Fibroblast of mammary gland (primary cell): ENCODE data around the gene YAP1.
A peak's percentile ranks its signal among the peaks of the same experiment; 100 is the strongest.

Experiments
- DNase-seq: peaks from one replicate; pipeline ENCODE4 v3.0.0-alpha.2; 2010; ENCODE audit warnings: low read depth
- H3K4me3 ChIP-seq: 2 replicates; pipeline ENCODE4 v1.5.1; 2011; ENCODE audit warnings: low read depth, mild to moderate bottlenecking, low read length, moderate library complexity; ENCODE audit not compliant: control insufficient read depth
- CTCF ChIP-seq: conservative IDR thresholded peaks from 2 replicates; pipeline ENCODE4 v1.5.1; 2011; ENCODE audit warnings: low read depth, low read length, inconsistent platforms; ENCODE audit not compliant: control insufficient read depth, insufficient read depth

YAP1 gene

GRCh38 chr11:102240502-102240901 lies 130.3 kb downstream of the YAP1 start:
- no peak for TF ChIP-seq CTCF
- DNase-seq = peak; percentile 42
- no peak overlapping the region for H3K4me3 ChIP-seq

GRCh38 chr11:102241026-102241425 lies 130.8 kb downstream of the YAP1 start:
- no peak overlapping the region for H3K4me3 ChIP-seq
- no peak for TF ChIP-seq CTCF
- DNase-seq = peak; percentile 64

DNA sequence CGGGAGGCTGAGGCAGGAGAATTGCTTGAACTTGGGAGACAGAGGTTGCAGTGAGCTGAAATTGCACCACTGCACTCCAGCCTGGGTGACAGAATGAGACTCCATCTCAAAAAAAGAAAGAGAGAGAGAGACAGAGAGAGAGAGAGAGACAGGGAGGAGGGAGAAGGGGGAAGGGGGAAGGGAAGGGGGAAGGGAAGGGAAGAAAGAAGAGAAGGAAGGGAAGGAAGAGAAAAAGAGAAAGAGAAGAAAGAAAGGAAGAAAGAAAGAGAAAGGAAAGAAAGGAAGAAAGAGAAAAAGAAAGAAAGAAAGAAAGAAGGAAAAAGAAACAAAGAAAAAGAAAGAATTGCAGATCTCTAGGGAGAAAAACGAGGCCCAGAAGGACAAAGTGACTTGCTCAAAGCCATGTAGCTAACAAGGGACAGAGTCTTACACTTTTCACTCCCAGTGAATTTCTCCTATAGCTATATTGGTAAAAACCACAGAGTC lies 133.2 kb downstream of the YAP1 start:
- H3K4me3 ChIP-seq = no peak overlapping the region
- DNase-seq = no peak
- no peak for TF ChIP-seq CTCF

DNA sequence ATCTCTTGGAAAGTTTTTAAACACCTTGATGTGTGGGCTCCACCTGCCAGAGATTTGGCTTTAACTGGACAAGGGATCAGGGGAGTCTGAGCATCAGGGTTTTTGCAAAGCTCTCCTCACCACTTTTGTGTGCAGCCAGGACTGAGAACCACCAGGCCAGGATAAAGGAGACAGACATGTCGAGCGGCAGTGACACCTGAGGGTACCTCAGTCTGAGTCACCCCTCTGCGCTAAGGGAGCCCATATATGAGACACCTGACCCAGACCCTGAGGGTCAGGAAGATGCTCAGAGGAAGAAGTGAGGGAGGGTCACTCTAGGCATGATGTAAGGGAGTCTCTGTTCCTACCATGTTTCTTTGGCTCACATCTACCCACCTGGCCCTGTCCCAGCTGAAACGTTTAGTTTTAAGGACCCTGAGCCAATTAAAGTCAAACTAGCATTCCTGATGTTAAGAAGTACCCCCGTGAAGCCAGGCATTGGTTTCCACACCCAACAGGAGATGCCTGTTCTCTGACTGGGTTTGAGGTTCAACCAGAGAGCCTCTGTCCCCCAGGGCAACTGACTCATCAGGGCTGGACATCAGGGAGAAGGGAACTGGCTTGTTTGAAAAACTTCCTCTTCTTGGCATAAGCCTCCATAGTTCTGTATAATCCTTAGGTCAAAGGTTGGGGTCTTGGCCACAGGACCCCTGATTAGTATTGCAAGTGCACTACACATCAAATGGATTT lies 134.6 kb downstream of the YAP1 start:
- no peak overlapping the region for H3K4me3 ChIP-seq
- TF ChIP-seq CTCF = no peak
- DNase-seq = peak; percentile 93

DNA sequence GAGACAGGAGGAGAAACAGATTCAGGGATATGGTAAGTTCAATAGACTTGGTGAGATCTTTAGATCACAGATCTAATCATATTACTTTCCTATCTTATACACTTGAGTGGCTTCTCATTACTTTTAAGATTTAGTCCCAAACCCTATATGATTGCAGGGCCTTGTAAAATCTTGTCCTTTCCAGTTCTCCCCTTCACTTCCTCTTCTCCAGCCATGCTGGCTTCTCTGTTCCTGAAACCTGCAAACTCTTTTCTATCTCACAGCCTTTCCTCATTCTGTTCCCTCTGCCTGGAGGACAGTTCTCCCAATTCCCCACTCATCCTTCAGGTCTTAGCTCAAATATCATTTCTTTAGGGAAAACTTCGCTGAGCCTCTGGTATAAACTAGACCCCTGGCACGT lies 141.2 kb downstream of the YAP1 start:
- H3K4me3 ChIP-seq = no peak overlapping the region
- DNase-seq = no peak
- no peak for TF ChIP-seq CTCF

- peak; percentile 86 for DNase-seq
- H3K4me3 ChIP-seq = no peak overlapping the region
- TF ChIP-seq CTCF = no peak
Observed at GRCh38 chr11:102252339-102252891, 142.2 kb downstream of the YAP1 start.
